Stomach smooth muscle (tissue), 2 donors: ENCODE data around the gene CRYGN.
A peak's percentile ranks its signal among the peaks of the same experiment; 100 is the strongest.

Source experiments
- H3K27ac ChIP-seq: one replicate; pipeline ENCODE4 v1.7.0; 2013; ENCODE audit warnings: mild to moderate bottlenecking, low read length, inconsistent platforms
- H3K27me3 ChIP-seq, 2 donors: one replicate each; pipeline ENCODE4 v1.7.0; 2013; ENCODE audit warnings: low read length in 2 of 2; ENCODE audit not compliant: insufficient read depth in 2 of 2, control insufficient read depth in 1 of 2
- H3K36me3 ChIP-seq, 2 donors: one replicate each; pipeline ENCODE4 v1.7.0; 2013; ENCODE audit warnings: low read length in 2 of 2; ENCODE audit not compliant: control insufficient read depth in 2 of 2, insufficient read depth in 2 of 2
- H3K4me1 ChIP-seq: one replicate; pipeline ENCODE4 v1.7.0; 2013; ENCODE audit warnings: low read length; ENCODE audit not compliant: control insufficient read depth, insufficient read depth
- H3K4me3 ChIP-seq, 2 donors: one replicate each; pipeline ENCODE4 v1.7.0; 2013; ENCODE audit warnings: low read length in 2 of 2
- H3K9ac ChIP-seq, 2 donors: one replicate each; pipeline ENCODE4 v1.7.0; 2013; ENCODE audit warnings: low read length in 2 of 2, mild to moderate bottlenecking in 1 of 2
- H3K9me3 ChIP-seq, 2 donors: one replicate each; pipeline ENCODE4 v1.7.0; 2013; ENCODE audit warnings: low read length in 2 of 2; ENCODE audit not compliant: control insufficient read depth in 2 of 2
- donor health status: healthy.
- donor health status: Pancreatic carcinoma.

The CRYGN gene

GRCh38 chr7:151437866-151438516, 1.9 kb downstream of the CRYGN start:
- H3K9me3 ChIP-seq: peaks cover 0 to 2% of the 10 kb centered on the region in 2 donors
- H3K4me1 ChIP-seq: peaks cover 17% of the 10 kb centered on the region
- peaks cover 9 to 16% of the 10 kb centered on the region in 2 donors for H3K27me3 ChIP-seq
- H3K27ac ChIP-seq: no peak overlapping the region
- H3K4me3 ChIP-seq: no peak overlapping the region
- no peaks in the 10 kb centered on the region for H3K36me3 ChIP-seq
- H3K9ac ChIP-seq: no peak overlapping the region

DNA sequence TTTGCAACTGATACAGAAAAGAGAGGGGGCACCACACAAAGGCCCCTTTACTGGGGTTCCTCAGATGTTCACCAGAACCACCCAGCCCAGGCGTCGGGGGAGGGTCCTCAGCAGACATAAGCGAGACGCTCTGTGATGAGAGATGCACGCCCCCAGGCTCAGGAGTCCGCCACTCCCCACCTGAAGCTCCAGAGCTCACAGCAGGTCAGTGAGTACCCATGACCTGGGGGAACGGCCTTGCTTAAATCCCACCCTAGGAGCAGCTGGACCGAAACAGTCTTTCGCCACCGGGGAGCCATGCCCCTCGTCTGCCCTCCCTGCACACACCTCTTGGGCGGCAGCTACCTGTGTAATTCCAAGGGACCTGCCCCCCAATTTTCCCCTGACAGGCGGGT, 2.8 kb downstream of the CRYGN start:
- H3K9me3 ChIP-seq: peaks cover 0 to 2% of the 10 kb centered on the region in 2 donors
- no peak overlapping the region for H3K9ac ChIP-seq
- H3K27ac ChIP-seq: peak overlapping the region; percentile 49
- H3K27me3 ChIP-seq: peaks cover 9 to 16% of the 10 kb centered on the region in 2 donors
- H3K36me3 ChIP-seq: no peaks in the 10 kb centered on the region
- H3K4me3 ChIP-seq: no peak overlapping the region
- H3K4me1 ChIP-seq: peaks cover 17% of the 10 kb centered on the region

DNA sequence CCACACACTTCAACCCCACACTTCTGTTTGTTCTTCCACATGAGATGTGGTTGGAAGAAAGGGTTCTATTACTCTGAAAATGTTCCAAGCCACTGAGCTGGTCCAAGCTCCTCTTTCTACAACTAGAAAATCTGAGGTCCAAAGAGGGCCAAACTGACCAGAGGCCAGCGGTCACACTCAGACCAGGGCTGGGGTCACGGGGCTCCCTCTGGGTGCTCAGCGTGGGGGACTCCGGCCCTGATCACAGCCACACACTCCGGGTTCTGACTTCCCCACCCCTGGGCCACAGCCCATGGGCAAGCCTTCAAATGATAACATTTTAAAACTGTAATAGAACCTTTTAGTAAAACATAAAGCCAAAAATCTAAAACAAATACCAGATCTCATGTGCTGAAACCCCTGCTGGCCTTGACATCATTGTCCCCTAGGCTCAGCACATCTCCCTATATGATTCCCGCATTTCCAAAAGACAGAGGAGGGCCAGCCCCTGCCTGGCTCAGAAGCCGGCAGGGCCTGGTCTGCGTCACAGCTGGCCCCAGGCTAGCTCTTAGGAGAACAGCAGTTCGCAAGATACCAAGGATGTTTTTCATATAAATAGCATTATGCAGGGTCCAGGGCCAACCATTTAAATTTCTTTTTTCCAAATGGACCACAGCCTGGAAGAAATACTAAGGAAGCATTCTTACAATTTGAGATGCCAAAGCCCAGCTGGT, 3.3 kb downstream of the CRYGN start:
- H3K36me3 ChIP-seq: no peaks in the 10 kb centered on the region
- no peak overlapping the region for H3K9ac ChIP-seq
- H3K27me3 ChIP-seq: peaks cover 9 to 16% of the 10 kb centered on the region in 2 donors
- peak overlapping the region; percentile 49 for H3K27ac ChIP-seq
- H3K4me1 ChIP-seq: peaks cover 17% of the 10 kb centered on the region
- H3K4me3 ChIP-seq: no peak overlapping the region
- H3K9me3 ChIP-seq: peaks cover 0 to 2% of the 10 kb centered on the region in 2 donors

GRCh38 chr7:151435971-151436370, 4.0 kb downstream of the CRYGN start:
- Histone ChIP-seq H3K4me1 (peaks cover 17% of the 10 kb centered on the region), H3K27me3 (peaks cover 9 to 16% of the 10 kb centered on the region in 2 donors), H3K27ac (no peak overlapping the region), H3K36me3 (no peaks in the 10 kb centered on the region), H3K4me3 (no peak overlapping the region), H3K9ac (no peak overlapping the region), H3K9me3 (peaks cover 0 to 2% of the 10 kb centered on the region in 2 donors)

DNA sequence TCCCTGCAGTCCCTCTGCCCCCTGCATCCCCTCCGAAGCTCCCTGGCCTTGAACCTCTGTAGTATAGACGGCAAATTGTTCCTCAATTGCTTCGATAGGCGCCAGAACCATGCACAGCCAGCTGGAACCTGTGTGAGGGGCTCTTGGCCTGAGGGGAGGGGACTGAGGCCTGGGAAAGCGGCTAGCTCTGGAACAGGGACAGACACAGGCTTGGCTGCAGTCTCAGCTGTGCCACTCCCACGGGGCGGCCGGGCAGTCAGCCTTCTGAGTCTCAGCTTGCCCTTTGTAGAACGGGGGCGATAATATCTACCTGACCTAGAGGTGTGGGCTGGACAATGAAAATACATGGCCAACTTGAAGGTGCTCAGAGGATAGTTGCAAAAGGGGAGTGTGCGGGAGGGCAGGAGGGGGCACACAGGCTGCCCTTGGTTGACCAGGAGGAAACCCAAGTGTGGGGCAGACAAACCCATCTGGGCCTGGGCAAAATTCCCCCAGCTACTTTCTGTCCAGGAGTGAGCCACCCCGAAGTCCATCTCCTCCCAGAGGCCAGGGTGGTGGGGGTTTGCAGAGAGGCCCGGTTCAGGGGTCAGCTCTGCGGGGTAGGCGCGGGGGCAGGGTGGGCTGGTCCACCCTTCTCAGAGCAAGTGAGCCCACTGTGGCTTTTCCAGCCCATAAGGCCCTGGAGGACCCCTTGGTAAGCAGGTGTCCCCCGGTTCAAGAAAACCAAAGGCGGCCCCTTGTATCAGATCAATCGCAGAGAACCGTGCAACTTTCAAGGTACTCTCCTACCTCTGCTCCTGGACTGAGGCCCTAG, 4.6 kb downstream of the CRYGN start:
- Histone ChIP-seq H3K27me3 (peaks cover 9 to 16% of the 10 kb centered on the region in 2 donors), H3K9me3 (peaks cover 0 to 2% of the 10 kb centered on the region in 2 donors), H3K9ac (no peak overlapping the region), H3K36me3 (no peaks in the 10 kb centered on the region), H3K4me3 (no peak overlapping the region), H3K4me1 (peaks cover 14% of the 10 kb centered on the region), H3K27ac (no peak overlapping the region)

- Histone ChIP-seq H3K9me3 (peaks cover 0 to 2% of the 10 kb centered on the region in 2 donors), H3K27ac (no peak overlapping the region), H3K36me3 (no peaks in the 10 kb centered on the region), H3K4me1 (peaks cover 16% of the 10 kb centered on the region), H3K9ac (no peak overlapping the region), H3K4me3 (no peak overlapping the region), H3K27me3 (peaks cover 8 to 12% of the 10 kb centered on the region in 2 donors)
Measured at GRCh38 chr7:151434549-151434948, 5.4 kb downstream of the CRYGN start.

DNA sequence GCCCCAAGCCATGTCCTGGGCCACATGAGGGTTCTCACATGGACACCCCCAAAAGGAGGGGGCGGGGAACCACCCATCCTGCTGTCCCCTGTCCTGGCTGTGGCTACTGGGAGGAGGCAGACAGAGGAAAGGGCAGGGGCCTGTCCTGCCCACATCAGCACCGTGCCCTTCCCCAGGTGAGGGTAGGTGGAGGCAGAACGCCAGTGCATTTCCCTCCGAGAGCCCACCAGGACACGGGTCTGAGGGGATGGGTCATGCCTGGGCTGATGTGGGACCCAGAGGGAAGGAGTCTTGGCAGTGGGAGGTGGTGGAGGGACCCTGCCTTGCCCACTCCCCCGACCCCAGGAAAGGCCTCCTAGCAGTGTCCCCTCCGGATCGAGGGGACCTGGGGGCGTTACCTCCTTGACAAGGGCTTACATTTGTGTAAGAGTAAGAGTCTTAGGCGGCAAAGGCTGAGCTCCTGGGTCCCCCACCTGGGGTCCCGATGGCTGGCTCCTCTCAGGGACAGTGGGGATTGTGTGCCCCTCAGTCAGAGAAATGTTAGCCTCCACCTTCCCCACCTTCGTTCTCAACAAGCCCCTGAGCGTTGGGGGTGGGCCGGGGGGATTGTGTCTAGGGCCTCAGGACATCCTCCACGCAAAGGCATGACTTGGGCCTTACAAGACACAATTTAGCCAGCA, 6.1 kb downstream of the CRYGN start:
- Histone ChIP-seq H3K27me3 (peaks cover 2 to 5% of the 10 kb centered on the region in 2 donors), H3K27ac (no peak overlapping the region), H3K4me3 (no peak overlapping the region), H3K9me3 (peaks cover 0 to 2% of the 10 kb centered on the region in 2 donors), H3K4me1 (peaks cover 17% of the 10 kb centered on the region), H3K36me3 (no peaks in the 10 kb centered on the region), H3K9ac (no peak overlapping the region)

DNA sequence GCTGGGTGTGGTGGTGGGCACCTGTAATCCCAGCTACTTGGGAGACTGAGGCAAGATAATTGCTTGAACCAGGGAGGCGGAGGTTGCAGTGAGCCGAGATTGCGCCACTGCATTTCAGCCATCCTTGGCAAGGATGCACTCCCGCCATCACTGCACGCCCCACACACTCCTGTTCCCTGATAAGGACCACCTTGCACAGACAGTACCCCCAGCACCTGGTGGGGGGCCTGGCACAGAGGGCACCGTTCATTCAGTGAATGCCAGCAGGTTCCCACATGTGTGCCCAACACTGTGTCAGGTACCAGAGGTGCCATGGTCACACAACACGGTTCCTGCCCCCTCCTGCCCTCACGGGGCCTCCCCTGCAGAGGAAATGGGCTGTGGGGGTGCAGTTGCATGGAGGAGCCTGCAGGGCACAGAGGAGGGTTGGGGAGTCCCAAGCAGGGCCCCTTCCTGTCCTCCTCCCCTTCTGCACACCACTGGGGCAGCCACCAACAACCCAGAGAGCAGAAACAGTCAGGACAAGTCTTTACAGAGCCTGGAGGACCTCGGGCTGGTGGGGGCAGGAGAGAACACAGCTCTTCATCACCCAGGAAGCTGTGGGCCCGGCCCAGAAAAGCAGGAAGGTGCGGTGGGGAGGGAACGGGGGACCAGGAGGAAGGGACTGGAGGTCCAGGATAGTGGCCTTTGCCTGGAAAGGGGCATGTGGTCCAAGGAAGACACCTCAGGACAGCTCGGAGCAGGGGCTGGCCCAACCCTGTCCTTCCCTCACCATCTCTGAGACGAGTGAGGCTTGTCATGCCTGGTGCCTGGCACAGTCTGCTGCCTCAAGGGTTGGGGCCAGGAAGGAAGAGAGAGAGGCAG, 7.1 kb downstream of the CRYGN start:
- Histone ChIP-seq H3K36me3 (no peaks in the 10 kb centered on the region), H3K27ac (no peak overlapping the region), H3K9ac (no peak overlapping the region), H3K27me3 (no peaks in the 10 kb centered on the region), H3K4me3 (no peak overlapping the region), H3K4me1 (peaks cover 20% of the 10 kb centered on the region), H3K9me3 (no peaks in the 10 kb centered on the region)

DNA sequence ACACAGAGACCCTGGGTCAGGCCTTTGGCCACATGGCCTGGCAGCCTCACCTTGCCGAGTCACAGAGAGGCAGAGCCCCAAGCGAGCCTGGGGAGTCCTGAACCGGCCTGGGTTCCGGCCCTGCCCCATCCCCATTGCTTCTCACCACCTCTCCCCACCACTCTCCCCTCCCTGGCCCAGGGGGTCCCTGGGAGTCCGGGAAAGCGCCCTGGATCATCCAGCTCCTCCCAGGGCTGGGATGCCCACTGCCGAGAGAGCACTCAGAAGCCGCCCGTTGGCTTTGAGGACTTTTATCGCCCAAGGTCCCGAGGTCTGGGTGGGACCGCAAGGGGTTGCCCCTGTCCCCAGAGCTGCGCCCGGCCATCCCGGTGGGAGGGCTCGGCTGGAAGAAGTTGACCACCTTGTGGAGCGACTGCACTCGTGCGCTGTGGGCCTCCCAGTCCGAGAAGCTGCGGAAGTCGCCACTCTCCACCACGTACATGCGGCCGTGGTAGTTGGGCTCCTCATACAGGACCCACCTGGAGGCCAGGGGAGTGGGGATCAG, 8.1 kb downstream of the CRYGN start:
- H3K27me3 ChIP-seq: no peaks in the 10 kb centered on the region
- no peak overlapping the region for H3K4me3 ChIP-seq
- no peaks in the 10 kb centered on the region for H3K9me3 ChIP-seq
- no peak overlapping the region for H3K27ac ChIP-seq
- no peaks in the 10 kb centered on the region for H3K36me3 ChIP-seq
- H3K9ac ChIP-seq: no peak overlapping the region
- peaks cover 15% of the 10 kb centered on the region for H3K4me1 ChIP-seq
